ENCODE measurements around the gene NSUN4.
"Not testable (repeated sequence)": the region's sequence is repeated elsewhere in the genome, so short reads cannot be mapped to it uniquely, and the experiment has no call there.

Gene NSUN4

DNA sequence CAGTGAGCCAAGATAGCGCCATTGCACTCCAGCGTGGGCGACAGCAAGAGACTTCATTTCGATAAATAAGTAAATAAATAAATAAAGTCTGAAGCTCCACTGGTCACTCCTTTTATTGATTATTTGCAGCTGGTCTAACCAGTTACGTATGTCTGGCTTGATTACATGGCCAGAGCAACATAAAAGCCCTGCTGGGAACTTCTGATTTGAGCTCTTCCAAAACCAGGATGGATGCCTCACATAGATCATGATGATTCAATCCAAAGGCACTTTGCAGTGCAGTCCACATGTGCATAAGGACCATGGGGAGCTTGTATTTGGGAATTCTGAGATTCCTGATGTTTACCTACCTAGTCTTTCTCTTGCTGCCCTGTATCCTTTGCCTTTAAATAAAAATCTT lies 24.0 kb downstream of the NSUN4 start:
- TF ChIP-seq, protein P1, sequence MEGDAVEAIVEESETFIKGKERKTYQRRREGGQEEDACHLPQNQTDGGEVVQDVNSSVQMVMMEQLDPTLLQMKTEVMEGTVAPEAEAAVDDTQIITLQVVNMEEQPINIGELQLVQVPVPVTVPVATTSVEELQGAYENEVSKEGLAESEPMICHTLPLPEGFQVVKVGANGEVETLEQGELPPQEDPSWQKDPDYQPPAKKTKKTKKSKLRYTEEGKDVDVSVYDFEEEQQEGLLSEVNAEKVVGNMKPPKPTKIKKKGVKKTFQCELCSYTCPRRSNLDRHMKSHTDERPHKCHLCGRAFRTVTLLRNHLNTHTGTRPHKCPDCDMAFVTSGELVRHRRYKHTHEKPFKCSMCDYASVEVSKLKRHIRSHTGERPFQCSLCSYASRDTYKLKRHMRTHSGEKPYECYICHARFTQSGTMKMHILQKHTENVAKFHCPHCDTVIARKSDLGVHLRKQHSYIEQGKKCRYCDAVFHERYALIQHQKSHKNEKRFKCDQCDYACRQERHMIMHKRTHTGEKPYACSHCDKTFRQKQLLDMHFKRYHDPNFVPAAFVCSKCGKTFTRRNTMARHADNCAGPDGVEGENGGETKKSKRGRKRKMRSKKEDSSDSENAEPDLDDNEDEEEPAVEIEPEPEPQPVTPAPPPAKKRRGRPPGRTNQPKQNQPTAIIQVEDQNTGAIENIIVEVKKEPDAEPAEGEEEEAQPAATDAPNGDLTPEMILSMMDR (IDR thresholded peaks at IDR 0.05; ENCODE audit: insufficient read depth, missing control alignments): no peak
- DNase-seq (ENCODE audit: insufficient read length, low spot score) (no peak), FAIRE-seq (no peak)

DNA sequence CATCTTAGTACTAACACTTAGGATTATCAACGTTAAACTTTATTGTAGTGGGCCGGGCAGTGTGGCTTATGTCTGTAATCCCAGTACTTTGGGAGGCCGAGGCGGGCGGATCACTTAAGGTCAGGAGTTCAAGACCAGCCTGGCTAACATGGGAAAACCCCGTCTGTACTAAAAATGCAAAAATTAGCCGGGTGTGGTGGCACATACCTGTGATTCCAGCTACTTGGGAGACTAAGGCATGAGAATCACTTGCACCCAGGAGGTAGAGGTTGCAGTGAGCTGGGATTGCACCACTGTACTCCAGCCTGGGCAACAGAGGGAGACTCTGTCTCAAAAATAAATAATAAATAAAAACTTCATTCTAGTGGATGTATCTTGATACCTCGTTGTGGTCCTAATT lies 25.2 kb downstream of the NSUN4 start:
- not testable (repeated sequence) for DNase-seq (ENCODE audit: insufficient read length, low spot score); FAIRE-seq

DNA sequence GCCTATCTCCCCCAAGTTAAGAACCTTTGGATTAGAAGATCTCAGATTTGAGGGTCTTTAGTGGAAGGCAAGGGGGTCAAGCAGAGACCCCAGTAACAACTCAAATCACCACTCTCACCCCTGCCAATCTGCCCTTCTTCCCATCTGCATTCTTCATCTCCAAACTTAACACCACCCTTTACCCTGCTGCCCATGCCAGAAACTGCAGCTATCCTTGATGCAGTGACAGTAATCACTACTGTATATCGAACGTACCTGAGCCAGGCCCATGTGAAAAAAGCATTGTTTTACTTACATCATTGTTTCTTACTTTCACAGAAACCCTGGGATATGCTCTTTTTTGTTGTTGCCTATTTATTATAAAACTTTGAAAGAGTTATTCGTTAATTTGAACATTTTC lies 26.5 kb downstream of the NSUN4 start:
- DNase-seq (ENCODE audit: insufficient read length, low spot score): no peak
- TF ChIP-seq, protein P1 (IDR thresholded peaks at IDR 0.05; ENCODE audit: insufficient read depth, missing control alignments): no peak
- no peak for FAIRE-seq

DNA sequence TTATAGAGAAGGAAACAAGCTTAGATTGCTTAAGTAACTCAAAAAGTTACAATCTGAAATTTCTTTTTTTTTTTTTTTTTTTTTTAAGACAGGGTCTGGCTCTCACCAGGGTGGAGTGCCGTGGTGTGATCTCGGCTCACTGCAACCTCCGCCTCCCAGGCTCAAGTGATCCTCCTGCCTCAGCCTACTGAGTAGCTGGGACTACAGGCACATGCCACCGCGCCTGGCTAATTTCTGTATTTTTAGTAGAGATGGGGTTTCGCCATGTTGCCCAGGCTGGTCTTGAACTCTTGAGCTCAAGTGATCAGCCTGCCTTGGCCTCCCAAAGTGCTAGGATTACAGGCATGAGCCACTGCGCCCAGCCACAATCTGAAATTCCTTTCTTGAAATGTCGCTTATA lies 27.1 kb downstream of the NSUN4 start:
- DNase-seq (ENCODE audit: insufficient read length, low spot score); FAIRE-seq: not testable (repeated sequence)

DNA sequence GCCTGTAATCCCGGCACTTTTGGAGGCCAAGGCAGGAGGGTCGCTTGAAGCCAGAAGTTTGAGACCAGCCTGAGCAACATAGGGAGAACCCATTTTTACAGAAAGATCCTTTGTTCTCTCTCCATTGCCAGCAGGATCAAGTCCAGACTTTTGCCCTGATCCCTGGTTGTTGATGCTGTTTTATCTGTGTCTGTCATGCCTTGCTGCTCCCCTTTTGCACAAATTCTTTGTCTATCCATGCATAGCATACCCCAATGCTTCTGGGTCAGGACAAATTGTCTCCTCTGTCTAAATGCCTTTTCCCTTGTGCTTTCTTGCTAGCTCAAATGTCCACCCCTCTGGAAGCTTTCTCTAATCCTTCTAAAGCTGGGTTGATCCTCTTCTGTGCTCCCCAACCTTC lies 28.2 kb downstream of the NSUN4 start:
- FAIRE-seq (peak; percentile 72), DNase-seq (ENCODE audit: insufficient read length, low spot score) (no peak)
- TF ChIP-seq, protein P1 (IDR thresholded peaks at IDR 0.05; ENCODE audit: insufficient read depth, missing control alignments): no peak

DNA sequence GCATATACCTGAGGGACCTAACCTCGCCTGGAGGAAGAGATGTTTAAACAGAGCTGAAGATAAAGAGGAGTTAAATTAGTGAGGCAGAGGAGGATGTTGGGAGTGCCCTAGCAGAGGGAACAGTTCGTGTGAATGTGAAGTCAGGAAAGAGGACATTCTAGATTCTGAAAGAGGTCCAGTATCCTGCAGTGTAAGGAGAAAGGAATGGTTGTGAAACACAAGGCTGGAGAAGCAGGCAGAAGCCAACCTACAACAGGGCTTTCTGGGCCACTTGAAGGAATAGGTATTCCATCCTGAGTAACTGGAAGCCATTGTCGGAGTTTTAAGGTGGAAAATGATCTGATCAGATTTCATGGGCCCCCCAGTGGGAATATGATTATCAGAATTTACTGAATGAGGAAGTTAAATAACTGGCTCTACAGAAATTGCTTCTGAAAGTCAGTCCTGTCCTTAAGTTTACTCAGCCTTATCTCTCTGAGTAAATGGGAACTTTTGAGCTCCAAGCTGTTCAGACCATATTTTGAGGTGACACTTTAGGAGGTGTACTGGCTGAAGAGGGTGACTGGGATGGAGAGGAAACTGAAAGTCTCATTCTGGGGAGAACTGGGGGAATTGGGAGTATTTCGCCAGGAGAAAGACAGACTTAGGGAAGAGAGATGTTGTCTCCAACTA lies 29.1 kb downstream of the NSUN4 start:
- no peak for FAIRE-seq
- no peak for DNase-seq (ENCODE audit: insufficient read length, low spot score)
- TF ChIP-seq, protein P1 (IDR thresholded peaks at IDR 0.05; ENCODE audit: insufficient read depth, missing control alignments): no peak

DNA sequence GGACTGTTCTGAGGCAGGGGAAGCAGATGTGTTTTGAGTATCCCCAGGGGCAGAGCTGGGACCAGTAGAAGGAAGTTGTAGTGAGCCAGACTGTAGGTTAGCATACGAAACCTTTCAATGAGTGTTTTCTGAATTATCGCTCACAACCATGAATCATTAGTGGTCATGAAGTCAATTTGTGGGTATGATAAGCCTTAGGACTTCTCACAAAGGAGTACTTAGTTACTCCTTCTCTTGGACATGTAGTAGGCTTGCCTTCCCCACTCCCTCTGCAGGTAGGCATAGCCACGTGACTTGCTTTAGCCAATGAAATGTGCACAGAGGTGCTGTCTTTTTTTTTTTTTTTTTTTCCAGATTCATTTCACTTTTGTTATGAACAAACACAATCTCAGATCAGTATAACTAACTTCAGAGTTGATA lies 29.6 kb downstream of the NSUN4 start:
- FAIRE-seq (no peak), DNase-seq (ENCODE audit: insufficient read length, low spot score) (no peak)
- TF ChIP-seq, protein P1 (IDR thresholded peaks at IDR 0.05; ENCODE audit: insufficient read depth, missing control alignments): no peak

DNA sequence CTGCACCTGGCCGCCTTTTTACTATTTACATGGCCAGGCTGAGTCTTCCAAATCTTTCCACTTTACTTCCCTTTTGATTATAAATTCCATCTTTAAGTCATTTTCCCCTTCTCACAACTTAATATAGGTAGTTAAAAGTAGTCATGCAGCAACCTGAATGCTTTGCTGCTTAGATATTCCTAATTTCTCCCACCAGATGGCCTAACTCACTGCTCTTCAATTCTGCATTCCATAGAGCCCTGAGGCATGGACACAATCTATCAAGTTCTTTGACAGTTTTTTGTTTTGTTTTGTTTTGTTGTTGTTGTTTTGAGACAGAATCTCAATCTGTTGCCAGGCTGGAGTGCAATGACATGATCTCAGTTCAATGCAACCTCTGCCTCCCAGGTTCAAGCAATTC lies 31.8 kb downstream of the NSUN4 start:
- FAIRE-seq: no peak
- no peak for DNase-seq (ENCODE audit: insufficient read length, low spot score)
- TF ChIP-seq, protein P1 (IDR thresholded peaks at IDR 0.05; ENCODE audit: insufficient read depth, missing control alignments): no peak
